Esophagus squamous epithelium (tissue), 5 donors: ENCODE data around the gene FGF18. TPM values are rescaled to one million over a fixed set of nuclear protein-coding genes. Genes with fewer than 3 reads are reported as not detected.
A peak's percentile ranks its signal among the peaks of the same experiment; 100 is the strongest.

ENCODE experiments used
- DNase-seq: peaks from one replicate; lab custom pipeline; 2025; lab: John Stamatoyannopoulos, UW
- H3K27ac ChIP-seq, 4 donors: fragments of 200-600 bp; sonication (generic); one replicate each; pipeline ENCODE4 v1.5.1; 2016 to 2019; ENCODE audit warnings: mild to moderate bottlenecking in 1 of 4
- H3K27me3 ChIP-seq, 4 donors: fragments of 200-600 bp; sonication (generic); 1 replicate in 3 of 4; 2 replicates in 1 of 4; pipeline versions ENCODE4 v1.5.1 to v1.6.0; 2017 to 2021; ENCODE audit warnings: antibody characterized with exemption in 1 of 4
- H3K36me3 ChIP-seq, 3 donors: fragments of 200-600 bp; sonication (generic); one replicate each; pipeline ENCODE4 v1.5.1; 2016 to 2019
- H3K4me1 ChIP-seq, 3 donors: fragments of 200-600 bp; sonication (generic); one replicate each; pipeline ENCODE4 v1.5.1; 2017 to 2019
- H3K4me3 ChIP-seq, 4 donors: fragments of 200-600 bp; sonication (generic); 1 replicate in 3 of 4; 2 replicates in 1 of 4; pipeline ENCODE4 v1.5.1; 2016 to 2019; ENCODE audit warnings: mild to moderate bottlenecking in 2 of 4, moderate library complexity in 1 of 4
- H3K9me3 ChIP-seq, 3 donors: fragments of 200-600 bp; sonication (generic); one replicate each; pipeline ENCODE4 v1.5.1; 2016 to 2019
- POLR2A ChIP-seq, 4 donors: fragments of 450-650 bp; IDR thresholded peaks; one replicate each; pipeline ENCODE4 v1.6.1; 2017; ENCODE audit warnings: antibody characterized with exemption in 4 of 4, mild to moderate bottlenecking in 4 of 4, moderate library complexity in 3 of 4
- WGBS, 2 donors: methylation state at CpG; one replicate each; pipeline ENCODE4 v1.1.5; 2018; 5-methylcytosine and 5-hydroxymethylcytosine counted together
- intact Hi-C: fragments of 100-400 bp; cut with DNase I; formaldehyde crosslinking; loops from one replicate; pipeline ENCODE4 v1.15.0; 2022
- total RNA-seq, 4 donors: library from RNA; depleted of rRNA; stranded (reverse); fragments of >200 nt; gene quantifications; one replicate each; pipeline ENCODE4 v1.1.0, GENCODE V29; 2016
- TF ChIP-seq, protein P1 (sequence below), 6 experiments: fragments of 450-650 bp in 4 of 6; fragments of 200-600 bp in 2 of 6; sonication (generic) in 2 of 6; IDR thresholded peaks; one replicate each; pipeline ENCODE4 v1.5.1; 2016 to 2019; ENCODE audit warnings: antibody characterized with exemption in 6 of 6, mild to moderate bottlenecking in 4 of 6, moderate library complexity in 4 of 6
- donor health status: DM: yes; HTN: yes; CAD: no.

Gene FGF18
- total RNA-seq, 4 donors from 2014 or later = 0.15 to 0.29 (median 0.19) TPM; not detected in 1

DNA sequence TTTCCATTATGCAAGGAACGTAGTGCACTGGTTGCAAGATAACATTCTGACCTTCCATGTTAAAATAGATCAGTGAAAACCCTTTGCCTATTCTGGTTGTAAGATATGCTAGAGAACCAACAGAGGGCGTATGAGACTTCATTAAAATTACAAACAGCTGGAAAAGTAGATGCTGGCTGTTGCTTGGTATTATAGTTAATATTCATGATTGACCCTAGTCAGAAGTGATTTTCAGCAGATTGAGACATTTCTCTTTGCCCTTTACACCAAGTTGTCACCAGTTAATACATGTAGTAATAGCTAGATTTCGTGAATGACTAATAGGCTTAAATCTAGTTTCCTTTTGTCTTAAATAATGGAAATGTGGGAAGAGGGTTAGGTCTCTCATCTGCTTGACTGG lies 13.8 kb upstream of the FGF18 start:
- Histone ChIP-seq H3K4me1 (peaks cover 0 to 20% (median 0%) of the 10 kb centered on the region in 3 donors), H3K9me3 (no peaks in the 10 kb centered on the region), H3K27ac (no peak overlapping the region), H3K4me3 (no peak overlapping the region), H3K36me3 (peaks cover 10 to 74% (median 44%) of the 10 kb centered on the region in 3 donors), H3K27me3 (no peaks in the 10 kb centered on the region)
- intact Hi-C loops = no loop called here
- TF ChIP-seq, protein P1, sequence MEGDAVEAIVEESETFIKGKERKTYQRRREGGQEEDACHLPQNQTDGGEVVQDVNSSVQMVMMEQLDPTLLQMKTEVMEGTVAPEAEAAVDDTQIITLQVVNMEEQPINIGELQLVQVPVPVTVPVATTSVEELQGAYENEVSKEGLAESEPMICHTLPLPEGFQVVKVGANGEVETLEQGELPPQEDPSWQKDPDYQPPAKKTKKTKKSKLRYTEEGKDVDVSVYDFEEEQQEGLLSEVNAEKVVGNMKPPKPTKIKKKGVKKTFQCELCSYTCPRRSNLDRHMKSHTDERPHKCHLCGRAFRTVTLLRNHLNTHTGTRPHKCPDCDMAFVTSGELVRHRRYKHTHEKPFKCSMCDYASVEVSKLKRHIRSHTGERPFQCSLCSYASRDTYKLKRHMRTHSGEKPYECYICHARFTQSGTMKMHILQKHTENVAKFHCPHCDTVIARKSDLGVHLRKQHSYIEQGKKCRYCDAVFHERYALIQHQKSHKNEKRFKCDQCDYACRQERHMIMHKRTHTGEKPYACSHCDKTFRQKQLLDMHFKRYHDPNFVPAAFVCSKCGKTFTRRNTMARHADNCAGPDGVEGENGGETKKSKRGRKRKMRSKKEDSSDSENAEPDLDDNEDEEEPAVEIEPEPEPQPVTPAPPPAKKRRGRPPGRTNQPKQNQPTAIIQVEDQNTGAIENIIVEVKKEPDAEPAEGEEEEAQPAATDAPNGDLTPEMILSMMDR (IDR thresholded peaks at IDR 0.05) = peak in 2 of 6 experiments; percentile 6 to 40
- TF ChIP-seq POLR2A (IDR thresholded peaks at IDR 0.05) = no peak
- no peak for DNase-seq
- WGBS, 2 donors = 33 to 51% methylated on average over 3 of the region's 3 CpGs

DNA sequence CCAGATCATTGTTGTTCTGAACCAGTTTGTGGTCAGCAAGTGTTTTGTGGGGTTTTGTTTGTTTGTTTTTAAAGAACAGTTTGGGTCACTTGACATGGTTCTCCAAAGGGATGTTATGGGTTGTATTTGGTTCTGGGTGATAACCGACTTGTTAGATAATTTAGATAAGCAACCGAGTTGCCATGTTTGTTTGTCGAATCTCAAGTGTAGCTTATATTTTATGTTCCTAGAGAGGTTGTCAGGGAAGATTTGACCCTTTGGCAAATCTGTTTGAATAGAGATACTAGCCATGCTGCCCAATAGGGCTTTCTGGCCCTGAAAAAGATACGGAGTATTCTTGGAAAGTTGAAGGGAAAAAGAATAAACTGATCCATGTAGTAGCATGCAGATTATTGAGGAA lies 12.2 kb upstream of the FGF18 start:
- Histone ChIP-seq H3K27me3 (no peaks in the 10 kb centered on the region), H3K36me3 (peaks cover 6 to 77% (median 41%) of the 10 kb centered on the region in 3 donors), H3K27ac (no peak overlapping the region), H3K4me3 (no peak overlapping the region), H3K9me3 (no peaks in the 10 kb centered on the region), H3K4me1 (peaks cover 0 to 20% (median 0%) of the 10 kb centered on the region in 3 donors)
- 74 to 83% methylated on average over 4 of the region's 4 CpGs for WGBS, 2 donors
- intact Hi-C loops = no loop called here
- TF ChIP-seq, protein P1 (IDR thresholded peaks at IDR 0.05) = no peak
- TF ChIP-seq POLR2A (IDR thresholded peaks at IDR 0.05) = no peak
- no peak for DNase-seq

DNA sequence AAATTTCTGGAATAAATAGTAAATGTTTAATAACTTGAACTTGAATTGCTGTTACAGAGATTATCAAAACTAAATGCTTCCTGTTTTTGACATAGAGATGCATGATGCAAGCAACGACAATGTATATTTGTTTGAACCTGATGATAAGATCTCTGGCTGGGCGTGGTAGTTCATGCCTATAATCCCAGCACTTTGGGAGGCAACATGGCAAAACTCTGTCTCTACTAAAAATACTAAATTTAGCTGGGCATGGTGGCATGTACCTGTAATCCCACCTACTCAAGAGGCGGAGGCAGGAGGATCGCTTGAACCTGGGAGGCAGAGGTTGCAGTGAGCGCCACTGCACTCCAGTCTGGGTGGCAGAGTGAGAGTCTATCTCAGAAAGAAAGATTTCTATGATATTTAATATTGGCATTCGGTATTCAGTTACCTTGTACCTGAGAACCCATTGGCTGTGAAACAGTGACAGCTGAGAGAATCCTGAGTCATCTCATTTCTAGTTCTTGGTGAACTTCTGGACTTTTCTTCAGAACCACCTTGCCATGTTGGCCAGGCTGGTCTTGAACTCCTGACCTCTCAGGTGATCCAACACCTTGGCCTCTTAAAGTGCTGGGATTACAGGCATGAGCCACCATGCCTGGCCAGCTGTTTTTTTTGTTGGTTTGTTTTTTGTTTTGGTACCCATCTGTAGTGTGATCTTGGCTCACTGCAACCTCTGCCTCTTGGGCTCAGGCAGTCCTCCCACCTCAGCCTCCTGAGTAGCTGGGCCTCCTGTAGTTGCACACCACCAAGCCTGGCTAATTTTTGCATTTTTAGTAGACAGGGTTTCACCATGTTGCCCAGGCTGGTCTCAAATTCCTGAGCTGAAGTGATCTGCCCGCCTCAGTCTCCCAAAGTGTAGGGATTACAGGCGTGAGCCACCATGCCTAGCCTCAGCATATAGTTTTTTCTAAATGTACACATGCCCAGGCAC lies 10.0 kb upstream of the FGF18 start:
- intact Hi-C loops = no loop called here
- Histone ChIP-seq H3K9me3 (no peaks in the 10 kb centered on the region), H3K4me1 (peaks cover 0 to 20% (median 0%) of the 10 kb centered on the region in 3 donors), H3K27me3 (no peaks in the 10 kb centered on the region), H3K4me3 (no peak overlapping the region), H3K27ac (peak overlapping the region in 1 of 4 donors; percentile 7), H3K36me3 (peaks cover 6 to 99% (median 48%) of the 10 kb centered on the region in 3 donors)
- WGBS, 2 donors = 83 to 85% methylated on average over 6 of the region's 8 CpGs
- no peak for DNase-seq
- no peak for TF ChIP-seq POLR2A (IDR thresholded peaks at IDR 0.05)
- TF ChIP-seq, protein P1 (IDR thresholded peaks at IDR 0.05) = no peak

DNA sequence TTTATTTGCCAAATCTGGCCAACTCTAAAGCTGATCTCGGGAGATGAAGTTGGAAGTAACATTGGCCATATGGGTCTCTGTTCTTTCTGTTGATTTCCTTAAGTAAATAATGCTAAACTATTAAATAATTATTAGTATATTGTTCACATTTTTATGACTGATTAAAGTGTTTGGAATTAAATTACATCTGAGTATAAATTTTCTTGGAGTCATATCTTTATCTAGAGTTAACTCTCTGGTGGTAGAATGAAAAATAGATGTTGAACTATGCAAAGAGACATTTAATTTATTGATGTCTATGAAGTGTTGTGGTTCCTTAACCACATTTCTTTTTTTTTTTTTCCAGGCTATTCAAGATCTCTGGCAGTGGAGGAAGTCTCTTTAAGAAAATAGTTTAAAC lies 9.3 kb upstream of the FGF18 start:
- no peak for DNase-seq
- no peak for TF ChIP-seq POLR2A (IDR thresholded peaks at IDR 0.05)
- TF ChIP-seq, protein P1 (IDR thresholded peaks at IDR 0.05) = no peak
- Histone ChIP-seq H3K9me3 (no peaks in the 10 kb centered on the region), H3K27me3 (no peaks in the 10 kb centered on the region), H3K27ac (no peak overlapping the region), H3K4me3 (no peak overlapping the region), H3K4me1 (peaks cover 0 to 20% (median 0%) of the 10 kb centered on the region in 3 donors), H3K36me3 (peaks cover 6 to 94% (median 47%) of the 10 kb centered on the region in 3 donors)
- WGBS, 2 donors = 21 to 50% methylated on average over 1 of the region's 1 CpG
- intact Hi-C loops = no loop called here

DNA sequence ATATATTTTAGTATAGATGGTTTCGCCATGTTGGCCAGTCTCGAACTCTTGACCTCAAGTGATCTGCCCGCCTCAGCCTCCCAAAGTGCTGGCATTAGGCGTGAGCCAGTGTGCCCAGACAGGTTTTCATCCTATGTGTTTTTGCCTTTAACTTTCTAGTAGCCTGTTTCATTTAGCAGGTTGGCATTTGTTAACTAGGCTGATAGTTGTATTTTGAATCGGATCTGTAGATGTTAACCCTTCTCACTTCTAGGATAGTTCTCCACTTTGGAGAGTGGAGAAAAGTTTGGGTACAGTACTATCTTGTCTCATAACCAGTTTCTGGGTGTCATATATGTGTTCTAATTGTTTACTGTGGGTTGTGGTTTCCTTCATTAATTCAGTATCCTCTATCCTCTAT lies 7.3 kb upstream of the FGF18 start:
- H3K4me3 ChIP-seq = no peak overlapping the region
- no peak for TF ChIP-seq POLR2A (IDR thresholded peaks at IDR 0.05)
- TF ChIP-seq, protein P1 (IDR thresholded peaks at IDR 0.05) = no peak
- H3K27ac ChIP-seq = no peak overlapping the region
- no peaks in the 10 kb centered on the region for H3K9me3 ChIP-seq
- WGBS, 2 donors = 86 to 88% methylated on average over 5 of the region's 5 CpGs
- peaks cover 6 to 74% (median 32%) of the 10 kb centered on the region in 3 donors for H3K36me3 ChIP-seq
- H3K27me3 ChIP-seq = no peaks in the 10 kb centered on the region
- intact Hi-C loops = no loop called here
- peaks cover 0 to 20% (median 0%) of the 10 kb centered on the region in 3 donors for H3K4me1 ChIP-seq
- no peak for DNase-seq
